Chondrocyte (in vitro differentiated cells): ENCODE measurements around the gene PIP5K1A. TPM values are rescaled to one million over a fixed set of nuclear protein-coding genes. Genes with fewer than 3 reads are reported as not detected.

Experiments
- DNase-seq: peaks from one replicate; pipeline ENCODE4 v3.0.0; 2021; ENCODE audit warnings: mixed read lengths, low spot score
- H3K27ac Mint-ChIP-seq: one replicate; pipeline ENCODE4 v1.8.0; 2021; ENCODE audit warnings: mild to moderate bottlenecking, moderate library complexity, mixed read lengths; ENCODE audit not compliant: unreplicated experiment
- H3K27me3 Mint-ChIP-seq: 2 replicates; pipeline ENCODE4 v1.8.0; 2021; ENCODE audit warnings: low read depth, mixed read lengths
- H3K36me3 Mint-ChIP-seq: 2 replicates; pipeline ENCODE4 v1.8.0; 2021; ENCODE audit warnings: low read depth, mixed read lengths
- H3K4me1 Mint-ChIP-seq: 2 replicates; pipeline ENCODE4 v1.8.0; 2021; ENCODE audit warnings: low read depth, mild to moderate bottlenecking, mixed read lengths
- H3K4me3 Mint-ChIP-seq: one replicate; pipeline ENCODE4 v1.8.0; 2021; ENCODE audit warnings: mild to moderate bottlenecking, moderate library complexity, mixed read lengths; ENCODE audit not compliant: unreplicated experiment
- H3K9me3 Mint-ChIP-seq: 2 replicates; pipeline ENCODE4 v1.8.0; 2021; ENCODE audit warnings: low read depth, mixed read lengths
- CTCF ChIP-seq: fragments of 200-600 bp; sonication (generic); IDR thresholded peaks from 2 replicates; pipeline ENCODE4 v1.5.0; 2021; ENCODE audit warnings: antibody characterized with exemption, mild to moderate bottlenecking, moderate library complexity
- total RNA-seq: library from RNA; stranded (reverse); gene quantifications from 3 replicates; pipeline ENCODE4 v1.2.1, GENCODE V29; 2021

The PIP5K1A gene
- total RNA-seq, 1 donor from 2014 or later, result 72.8 TPM

DNA sequence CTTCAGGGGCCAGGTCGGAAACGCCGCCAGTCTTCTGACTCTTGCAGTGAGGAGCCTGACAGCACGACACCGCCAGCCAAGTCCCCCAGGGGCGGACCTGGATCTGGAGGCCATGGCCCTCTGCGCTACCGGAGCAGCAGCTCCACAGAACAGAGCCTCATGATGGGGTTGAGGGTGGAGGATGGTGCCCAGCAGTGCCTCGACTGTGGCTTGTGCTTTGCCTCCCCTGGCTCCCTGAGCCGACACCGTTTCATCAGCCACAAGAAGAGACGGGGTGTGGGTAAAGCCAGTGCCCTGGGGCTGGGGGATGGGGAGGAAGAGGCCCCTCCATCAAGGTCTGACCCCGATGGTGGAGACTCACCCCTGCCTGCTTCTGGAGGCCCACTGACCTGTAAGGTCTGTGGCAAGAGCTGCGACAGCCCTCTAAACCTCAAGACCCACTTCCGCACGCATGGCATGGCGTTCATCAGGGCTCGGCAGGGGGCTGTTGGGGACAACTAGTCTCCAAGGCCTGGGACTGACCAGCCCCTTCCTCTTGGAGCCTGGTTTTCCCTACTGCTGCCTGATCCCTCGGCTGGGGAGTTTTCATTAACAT, 92.5 kb downstream of the PIP5K1A start:
- no peak overlapping the region for H3K27ac Mint-ChIP-seq
- TF ChIP-seq CTCF, result no peak

GRCh38 chr1:151292207-151293030, 94.1 kb downstream of the PIP5K1A start:
- H3K27ac Mint-ChIP-seq, result no peak overlapping the region
- H3K4me1 Mint-ChIP-seq, result no peaks in the 10 kb centered on the region
- peaks cover 22% of the 10 kb centered on the region for H3K36me3 Mint-ChIP-seq

More for the DNA sequence above, 92.5 kb downstream of the PIP5K1A start:
- no peaks in the 10 kb centered on the region for H3K9me3 Mint-ChIP-seq
- peak; percentile 90 for DNase-seq
- peaks cover 27% of the 10 kb centered on the region for H3K36me3 Mint-ChIP-seq
- H3K4me3 Mint-ChIP-seq, result no peak overlapping the region
- no peaks in the 10 kb centered on the region for H3K27me3 Mint-ChIP-seq
- no peaks in the 10 kb centered on the region for H3K4me1 Mint-ChIP-seq

GRCh38 chr1:151293093-151293492, 94.7 kb downstream of the PIP5K1A start:
- DNase-seq, result peak; percentile 52
- Mint-ChIP-seq H3K36me3 (peaks cover 27% of the 10 kb centered on the region), H3K27me3 (no peaks in the 10 kb centered on the region), H3K4me3 (no peak overlapping the region), H3K27ac (no peak overlapping the region), H3K4me1 (no peaks in the 10 kb centered on the region), H3K9me3 (no peaks in the 10 kb centered on the region)
- no peak for TF ChIP-seq CTCF

More at GRCh38 chr1:151292207-151293030, 94.1 kb downstream of the PIP5K1A start:
- TF ChIP-seq CTCF, result peak; percentile 23
- Mint-ChIP-seq H3K9me3 (no peaks in the 10 kb centered on the region), H3K4me3 (no peak overlapping the region), H3K27me3 (no peaks in the 10 kb centered on the region)
- peak; percentile 62 for DNase-seq

DNA sequence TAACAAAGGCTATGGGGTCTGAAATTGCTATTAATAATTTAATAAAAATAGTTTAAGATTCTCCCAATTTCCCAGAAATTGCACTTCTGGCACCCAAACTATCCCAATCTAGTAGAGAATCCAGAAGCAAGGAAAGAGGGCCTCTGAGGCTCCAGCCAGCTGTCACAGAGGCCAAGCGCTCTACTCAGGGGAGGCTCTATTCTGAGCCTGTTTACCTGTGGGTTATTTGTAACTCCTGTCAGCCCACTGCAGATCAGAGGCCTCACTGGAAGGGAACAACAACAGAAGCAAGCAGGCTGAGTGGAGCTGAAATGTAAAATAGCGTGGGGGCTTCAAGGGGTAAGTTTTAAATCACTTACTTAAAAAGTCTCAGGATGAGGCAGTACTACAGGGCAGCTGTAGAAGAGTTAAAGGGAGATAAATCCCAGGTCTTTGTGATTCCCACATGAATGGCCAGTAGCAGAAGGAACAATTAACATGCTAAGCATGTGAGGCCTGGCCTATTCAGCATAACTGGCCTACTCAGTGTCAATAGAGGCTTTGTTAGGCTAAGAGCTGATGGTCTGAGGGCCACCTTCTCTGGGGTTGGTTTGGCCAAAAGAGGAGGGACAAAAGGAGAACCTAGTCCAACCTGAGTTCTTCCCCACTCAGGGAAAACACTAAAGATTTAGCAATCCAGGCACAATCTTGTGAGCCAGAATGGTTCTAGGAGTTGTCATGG, 96.5 kb downstream of the PIP5K1A start:
- peaks cover 31% of the 10 kb centered on the region for H3K36me3 Mint-ChIP-seq
- H3K27me3 Mint-ChIP-seq, result no peaks in the 10 kb centered on the region
- H3K4me3 Mint-ChIP-seq, result no peak overlapping the region
- H3K27ac Mint-ChIP-seq, result no peak overlapping the region
- no peak for TF ChIP-seq CTCF
- DNase-seq, result peak; percentile 12
- H3K9me3 Mint-ChIP-seq, result no peaks in the 10 kb centered on the region
- no peaks in the 10 kb centered on the region for H3K4me1 Mint-ChIP-seq

Other genes starting within 250 kb of the PIP5K1A start
- gene CERS2, start 223.7 kb upstream of the PIP5K1A start, total RNA-seq, result 199 to 223 TPM (median 217 TPM) in 3 replicates
- 0.54 TPM in 1 of 3 replicates, not detected in the others for gene ANXA9, start 216.3 kb upstream of the PIP5K1A start, total RNA-seq
- 12.5 to 18.2 TPM (median 14.8 TPM) in 3 replicates for gene MINDY1, start 191.7 kb upstream of the PIP5K1A start, total RNA-seq
- gene PRUNE1, start 190.1 kb upstream of the PIP5K1A start, total RNA-seq, result 14.1 to 15.4 TPM (median 15.3 TPM) in 3 replicates
- gene BNIPL, start 162.0 kb upstream of the PIP5K1A start, total RNA-seq, result 0.36 to 0.63 TPM (median 0.62 TPM) in 3 replicates
- gene C1orf56, start 150.8 kb upstream of the PIP5K1A start, total RNA-seq, result 2.8 to 5.9 TPM (median 3.1 TPM) in 3 replicates
- 60.1 to 76.7 TPM (median 76.6 TPM) in 3 replicates for gene CDC42SE1, start 138.9 kb upstream of the PIP5K1A start, total RNA-seq
- 42.8 to 49.9 TPM (median 42.8 TPM) in 3 replicates for gene MLLT11, start 138.2 kb upstream of the PIP5K1A start, total RNA-seq
- gene GABPB2, start 127.8 kb upstream of the PIP5K1A start, total RNA-seq, result 7.8 to 11.7 TPM (median 8.2 TPM) in 3 replicates
- gene SEMA6C, start 51.9 kb upstream of the PIP5K1A start, total RNA-seq, result 7.0 to 9.2 TPM (median 8.9 TPM) in 3 replicates
- gene TNFAIP8L2, start 41.9 kb upstream of the PIP5K1A start, total RNA-seq, result not detected in 3 replicates
- gene LYSMD1, start 32.6 kb upstream of the PIP5K1A start, total RNA-seq, result 9.3 to 10.0 TPM (median 9.9 TPM) in 3 replicates
- gene SCNM1, start 32.4 kb upstream of the PIP5K1A start, total RNA-seq, result 39.6 to 44.3 TPM (median 40.7 TPM) in 3 replicates
- gene TMOD4, start 22.6 kb upstream of the PIP5K1A start, total RNA-seq, result 0.60 to 1.9 TPM in 2 of 3 replicates, not detected in the other
- gene VPS72, start 8.4 kb upstream of the PIP5K1A start, total RNA-seq, result 40.4 to 70.5 TPM (median 64.0 TPM) in 3 replicates
- 111 to 144 TPM (median 113 TPM) in 3 replicates for gene PSMD4, start 56.2 kb downstream of the PIP5K1A start, total RNA-seq
- gene ZNF687, start 83.7 kb downstream of the PIP5K1A start, total RNA-seq, result 17.5 to 19.3 TPM (median 18.6 TPM) in 3 replicates
- 51.4 to 73.2 TPM (median 54.7 TPM) in 3 replicates for gene PI4KB, start 128.9 kb downstream of the PIP5K1A start, total RNA-seq
- gene RFX5, start 148.7 kb downstream of the PIP5K1A start, total RNA-seq, result 30.0 to 64.7 TPM (median 31.8 TPM) in 3 replicates
- gene SELENBP1, start 174.2 kb downstream of the PIP5K1A start, total RNA-seq, result 5.7 to 11.1 TPM (median 8.9 TPM) in 3 replicates
- gene PSMB4, start 201.0 kb downstream of the PIP5K1A start, total RNA-seq, result 229 to 257 TPM (median 236 TPM) in 3 replicates